Keratinocyte (primary cell): ENCODE data around the gene SLAIN2. TPM values are rescaled to one million over a fixed set of nuclear protein-coding genes. Genes with fewer than 3 reads are reported as not detected.

Source experiments
- DNase-seq: peaks from one replicate; pipeline ENCODE4 v3.0.0-alpha.2; 2011; ENCODE audit warnings: low read depth, missing footprints, low spot score
- FAIRE-seq: peaks from 2 replicates; lab custom pipeline; 2011; peaks lifted over from hg19 to GRCh38; lab: Jason Lieb, UNC
- H2AFZ ChIP-seq: 2 replicates; pipeline ENCODE4 v1.6.0; 2012; ENCODE audit warnings: low read length, control low read depth, inconsistent platforms; ENCODE audit not compliant: control insufficient read depth
- H3K27ac ChIP-seq: 2 replicates; pipeline ENCODE4 v1.5.1; 2011; ENCODE audit warnings: low read length; ENCODE audit not compliant: control insufficient read depth, insufficient read depth
- H3K27me3 ChIP-seq: 3 replicates; pipeline ENCODE4 v1.6.0; 2011; ENCODE audit warnings: low read length; ENCODE audit not compliant: control insufficient read depth, insufficient read depth; ENCODE audit errors: extremely low read depth
- H3K36me3 ChIP-seq, 2 experiments: 2 replicates in 1 of 2; 3 replicates in 1 of 2; pipeline ENCODE4 v1.5.1; 2011; ENCODE audit warnings: low read length in 2 of 2, mild to moderate bottlenecking in 1 of 2; ENCODE audit not compliant: control insufficient read depth in 2 of 2, insufficient read depth in 2 of 2; ENCODE audit errors: extremely low read depth in 1 of 2
- H3K4me1 ChIP-seq: 3 replicates; pipeline ENCODE4 v1.5.1; 2011; ENCODE audit warnings: low read length; ENCODE audit not compliant: control insufficient read depth, insufficient read depth; ENCODE audit errors: extremely low read depth
- H3K4me2 ChIP-seq: 3 replicates; pipeline ENCODE4 v1.6.0; 2011; ENCODE audit warnings: low read depth, low read length; ENCODE audit not compliant: control insufficient read depth, insufficient read depth; ENCODE audit errors: extremely low read depth
- H3K4me3 ChIP-seq, 3 experiments: fragments of 200-600 bp in 1 of 3; sonication (generic) in 1 of 3; 2 replicates in 2 of 3; 3 replicates in 1 of 3; pipeline ENCODE4 v1.5.1; 2011 to 2016; ENCODE audit warnings: low read length in 3 of 3, mild to moderate bottlenecking in 3 of 3, control low read depth in 2 of 3, inconsistent platforms in 1 of 3, low read depth in 1 of 3, mixed read lengths in 1 of 3, mixed run types in 1 of 3, moderate library complexity in 1 of 3; ENCODE audit not compliant: control insufficient read depth in 2 of 3, insufficient read depth in 2 of 3; ENCODE audit errors: extremely low read depth in 1 of 3
- H3K79me2 ChIP-seq: 2 replicates; pipeline ENCODE4 v1.6.0; 2012; ENCODE audit warnings: low read length; ENCODE audit not compliant: control insufficient read depth, insufficient read depth
- H3K9ac ChIP-seq: 3 replicates; pipeline ENCODE4 v1.6.0; 2011; ENCODE audit warnings: low read length; ENCODE audit not compliant: control insufficient read depth, insufficient read depth; ENCODE audit errors: extremely low read depth
- H3K9me1 ChIP-seq: 3 replicates; pipeline ENCODE4 v1.6.0; 2011; ENCODE audit warnings: low read length; ENCODE audit not compliant: control insufficient read depth, insufficient read depth; ENCODE audit errors: extremely low read depth
- H3K9me3 ChIP-seq: 2 replicates; pipeline ENCODE4 v1.5.1; 2012; ENCODE audit warnings: low read depth, low read length; ENCODE audit not compliant: control insufficient read depth
- H4K20me1 ChIP-seq: 3 replicates; pipeline ENCODE4 v1.6.0; 2011; ENCODE audit warnings: low read length; ENCODE audit not compliant: control insufficient read depth, insufficient read depth; ENCODE audit errors: extremely low read depth
- CTCF ChIP-seq, 3 experiments: IDR thresholded peaks in 1 of 3; conservative IDR thresholded peaks in 1 of 3; optimal IDR thresholded peaks in 1 of 3; 2 replicates in 2 of 3; 3 replicates in 1 of 3; pipeline versions ENCODE3 to v1.5.1; 2011; ENCODE audit warnings: low read length in 3 of 3, mild to moderate bottlenecking in 3 of 3, moderate library complexity in 2 of 3, control low read depth in 1 of 3, inconsistent platforms in 1 of 3; ENCODE audit not compliant: insufficient read depth in 2 of 3; ENCODE audit errors: extremely low read depth in 1 of 3
- EZH2 ChIP-seq: IDR thresholded peaks from one replicate; pipeline ENCODE4 v1.6.1; 2012; ENCODE audit warnings: inconsistent platforms, mild to moderate bottlenecking, low read length, moderate library complexity
- dilution Hi-C: fragments of 300-500 bp; cut with MboI; formaldehyde crosslinking; loops from one replicate; pipeline ENCODE4 v1.7.0; 2020; ENCODE audit warnings: low sequenced_read_pairs; ENCODE audit not compliant: extremely low pct_ligation_motif_present
- polyA plus RNA-seq, 5 experiments: library from polyadenylated mRNA; depleted of rRNA in 3 of 5; stranded (reverse) in 3 of 5; stranded (forward) in 1 of 5; unstranded in 1 of 5; fragments of >200 nt; gene quantifications; 1 replicate in 1 of 5; 2 replicates in 3 of 5; 3 replicates in 1 of 5; pipeline versions ENCODE4 v1.2.1 to v1.2.3, GENCODE V29; 2011 to 2012; ENCODE audit warnings: missing spikeins in 2 of 5, low read depth in 1 of 5, low replicate concordance in 1 of 5

SLAIN2 gene
- polyA plus RNA-seq, 1 donor (not counting 4 experiments of a cell fraction or from before 2014, with no cell fraction given): 72.4 TPM

- TF ChIP-seq CTCF (optimal IDR thresholded peaks at IDR 0.05 in 1 of 3, IDR thresholded peaks at IDR 0.05 in 1 of 3, conservative IDR thresholded peaks at IDR 0.05 in 1 of 3; ENCODE audit: extremely low read depth in 1 of 3, insufficient read depth in 2 of 3, low read length in 3 of 3): no peak
- no peak for TF ChIP-seq EZH2
- H3K9ac ChIP-seq: no peak overlapping the region
- H3K4me2 ChIP-seq: no peak overlapping the region
- H3K4me1 ChIP-seq: no peaks in the 10 kb centered on the region
- no peak overlapping the region for H2AFZ ChIP-seq
- H4K20me1 ChIP-seq: no peaks in the 10 kb centered on the region
- no peaks in the 10 kb centered on the region for H3K9me3 ChIP-seq
- no peak for DNase-seq
- no peak overlapping the region for H3K4me3 ChIP-seq
- H3K36me3 ChIP-seq: no peaks in the 10 kb centered on the region
- no peaks in the 10 kb centered on the region for H3K79me2 ChIP-seq
- no peaks in the 10 kb centered on the region for H3K27me3 ChIP-seq
- no peak for FAIRE-seq
- H3K27ac ChIP-seq: no peak overlapping the region
- H3K9me1 ChIP-seq: no peaks in the 10 kb centered on the region
- dilution Hi-C loops: no loop called here
Observed at GRCh38 chr4:48467442-48467841, 126.1 kb downstream of the SLAIN2 start.

GRCh38 chr4:48467891-48468290 is 126.6 kb downstream of the SLAIN2 start:
- FAIRE-seq (no peak), DNase-seq (no peak)
- H3K9me3 ChIP-seq: no peaks in the 10 kb centered on the region
- H3K9ac ChIP-seq: no peak overlapping the region
- H4K20me1 ChIP-seq: no peaks in the 10 kb centered on the region
- dilution Hi-C loops: no loop called here
- TF ChIP-seq EZH2: no peak
- TF ChIP-seq CTCF (optimal IDR thresholded peaks at IDR 0.05 in 1 of 3, IDR thresholded peaks at IDR 0.05 in 1 of 3, conservative IDR thresholded peaks at IDR 0.05 in 1 of 3; ENCODE audit: extremely low read depth in 1 of 3, insufficient read depth in 2 of 3, low read length in 3 of 3): no peak
- H3K27me3 ChIP-seq: no peaks in the 10 kb centered on the region
- H3K4me1 ChIP-seq: no peaks in the 10 kb centered on the region
- H3K9me1 ChIP-seq: no peaks in the 10 kb centered on the region
- no peak overlapping the region for H3K27ac ChIP-seq
- no peaks in the 10 kb centered on the region for H3K36me3 ChIP-seq
- H3K4me3 ChIP-seq: no peak overlapping the region
- no peak overlapping the region for H2AFZ ChIP-seq
- H3K79me2 ChIP-seq: no peaks in the 10 kb centered on the region
- H3K4me2 ChIP-seq: no peak overlapping the region
